Measurements from ENCODE around the gene GPR160. TPM values are rescaled to one million over a fixed set of nuclear protein-coding genes. Genes with fewer than 3 reads are reported as not detected.

GPR160 gene
- total RNA-seq, 1 experiment from 2014 or later, result 15.4 TPM

GRCh38 chr3:170064108-170064507 lies 26.3 kb downstream of the GPR160 start:
- no peak overlapping the region for H3K4me3 ChIP-seq (ENCODE audit: insufficient read depth, low read depth, low read length)
- peak; percentile 23 for DNase-seq
- no peaks in the 10 kb centered on the region for H3K27me3 ChIP-seq (ENCODE audit: control insufficient read depth, insufficient read depth, low read length)
- no peaks in the 10 kb centered on the region for H3K36me3 ChIP-seq (replicated peaks; ENCODE audit: control insufficient read depth, insufficient read depth, low read length)

DNA sequence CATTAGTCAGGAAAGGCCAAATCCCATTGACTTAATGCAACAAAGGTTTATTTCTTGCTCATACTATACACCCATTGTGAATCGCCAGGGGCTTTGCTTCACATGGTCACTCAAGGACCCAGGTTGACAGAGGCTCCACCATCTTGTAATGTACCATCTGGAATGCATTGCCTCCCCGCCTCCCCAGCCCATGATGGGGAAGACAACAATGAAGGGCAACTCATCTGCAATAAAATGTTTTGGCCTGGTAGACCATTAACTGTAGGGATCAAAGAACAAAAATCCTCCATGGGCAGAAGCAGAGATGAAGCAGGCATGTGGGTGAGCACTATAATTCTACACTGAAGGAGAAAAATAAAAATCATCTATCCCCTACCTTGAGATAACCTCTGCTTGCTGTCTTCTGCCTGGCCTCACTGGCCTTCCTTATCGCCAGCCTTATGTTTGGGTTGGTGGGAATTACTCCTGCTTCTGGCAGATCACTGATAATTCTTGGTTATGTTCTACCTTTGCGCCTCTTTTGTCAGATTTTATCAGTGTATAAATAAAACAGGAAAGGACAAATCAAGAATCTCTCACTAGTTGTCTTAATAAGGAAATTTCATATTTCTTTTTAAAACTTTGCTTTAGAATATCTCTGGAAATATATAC lies 37.8 kb downstream of the GPR160 start:
- DNase-seq, result no peak
- Histone ChIP-seq H3K27me3 (ENCODE audit: control insufficient read depth, insufficient read depth, low read length) (no peaks in the 10 kb centered on the region), H3K36me3 (replicated peaks; ENCODE audit: control insufficient read depth, insufficient read depth, low read length) (no peaks in the 10 kb centered on the region), H3K4me3 (ENCODE audit: insufficient read depth, low read depth, low read length) (no peak overlapping the region)

DNA sequence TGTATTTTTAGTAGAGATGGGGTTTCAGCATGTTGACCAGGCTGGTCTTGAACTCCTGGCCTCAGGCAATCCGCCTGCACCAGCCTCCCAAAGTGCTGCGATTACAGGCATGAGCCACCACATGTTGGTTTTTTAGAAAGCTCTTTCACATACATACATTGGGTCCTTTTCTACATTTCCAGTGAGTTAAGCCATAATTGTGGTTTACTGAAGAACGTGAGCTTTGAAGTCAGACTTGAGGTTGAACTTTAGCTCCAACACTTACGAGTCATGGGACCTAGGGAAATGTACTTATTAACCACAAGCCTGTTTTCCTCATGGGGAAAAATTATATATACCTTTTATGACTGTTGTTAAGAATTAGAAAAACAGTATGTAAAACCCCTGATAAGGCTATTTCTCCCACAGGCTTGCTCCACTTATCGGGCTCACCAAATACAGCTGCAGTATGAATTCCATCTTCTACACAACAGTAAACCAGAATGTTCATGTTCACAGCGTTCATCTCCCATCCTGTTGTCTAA lies 39.0 kb downstream of the GPR160 start:
- DNase-seq, result no peak
- H3K4me3 ChIP-seq (ENCODE audit: insufficient read depth, low read depth, low read length), result no peak overlapping the region
- H3K36me3 ChIP-seq (replicated peaks; ENCODE audit: control insufficient read depth, insufficient read depth, low read length), result no peaks in the 10 kb centered on the region
- H3K27me3 ChIP-seq (ENCODE audit: control insufficient read depth, insufficient read depth, low read length), result no peaks in the 10 kb centered on the region

GRCh38 chr3:170077361-170077760 lies 39.6 kb downstream of the GPR160 start:
- H3K27me3 ChIP-seq (ENCODE audit: control insufficient read depth, insufficient read depth, low read length), result no peaks in the 10 kb centered on the region
- no peak for DNase-seq
- no peak overlapping the region for H3K4me3 ChIP-seq (ENCODE audit: insufficient read depth, low read depth, low read length)
- H3K36me3 ChIP-seq (replicated peaks; ENCODE audit: control insufficient read depth, insufficient read depth, low read length), result no peaks in the 10 kb centered on the region

- no peak for DNase-seq
- no peaks in the 10 kb centered on the region for H3K36me3 ChIP-seq (replicated peaks; ENCODE audit: control insufficient read depth, insufficient read depth, low read length)
- no peak overlapping the region for H3K4me3 ChIP-seq (ENCODE audit: insufficient read depth, low read depth, low read length)
- no peaks in the 10 kb centered on the region for H3K27me3 ChIP-seq (ENCODE audit: control insufficient read depth, insufficient read depth, low read length)
These were observed 41.0 kb downstream of the GPR160 start for GRCh38 chr3:170078620-170079281.

GRCh38 chr3:170079536-170080165 lies 41.9 kb downstream of the GPR160 start:
- no peak for DNase-seq
- H3K36me3 ChIP-seq (replicated peaks; ENCODE audit: control insufficient read depth, insufficient read depth, low read length), result no peaks in the 10 kb centered on the region
- no peaks in the 10 kb centered on the region for H3K27me3 ChIP-seq (ENCODE audit: control insufficient read depth, insufficient read depth, low read length)
- no peak overlapping the region for H3K4me3 ChIP-seq (ENCODE audit: insufficient read depth, low read depth, low read length)

- DNase-seq, result no peak
- Histone ChIP-seq H3K36me3 (replicated peaks; ENCODE audit: control insufficient read depth, insufficient read depth, low read length) (no peaks in the 10 kb centered on the region), H3K4me3 (ENCODE audit: insufficient read depth, low read depth, low read length) (no peak overlapping the region), H3K27me3 (ENCODE audit: control insufficient read depth, insufficient read depth, low read length) (no peaks in the 10 kb centered on the region)
These were observed 42.8 kb downstream of the GPR160 start for GRCh38 chr3:170080605-170081004.

- no peaks in the 10 kb centered on the region for H3K36me3 ChIP-seq (replicated peaks; ENCODE audit: control insufficient read depth, insufficient read depth, low read length)
- no peak overlapping the region for H3K4me3 ChIP-seq (ENCODE audit: insufficient read depth, low read depth, low read length)
- no peak for DNase-seq
- H3K27me3 ChIP-seq (ENCODE audit: control insufficient read depth, insufficient read depth, low read length), result no peaks in the 10 kb centered on the region
These were observed 43.4 kb downstream of the GPR160 start for GRCh38 chr3:170081079-170081741.

DNA sequence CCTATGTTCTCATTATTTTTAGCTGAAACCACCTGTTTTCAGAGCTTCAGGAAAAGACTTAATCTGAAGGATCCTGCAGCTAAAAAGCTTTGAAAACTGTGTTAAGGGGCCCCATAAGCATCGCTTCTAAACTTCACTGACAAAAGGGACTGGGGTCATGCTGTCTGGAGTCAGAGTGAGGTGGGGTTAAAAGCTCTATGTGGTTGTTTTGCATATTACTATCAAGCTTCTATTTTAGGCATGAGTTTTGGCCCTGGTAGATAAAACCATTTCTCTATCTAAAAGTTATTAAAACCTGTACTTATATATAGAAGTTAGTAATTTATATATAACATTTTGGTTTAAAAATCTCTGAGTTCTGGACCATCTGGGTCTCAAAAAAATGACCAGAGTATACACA lies 45.5 kb downstream of the GPR160 start:
- Histone ChIP-seq H3K36me3 (replicated peaks; ENCODE audit: control insufficient read depth, insufficient read depth, low read length) (peaks cover 1% of the 10 kb centered on the region; the same call in 1 of the 2 replicates), H3K27me3 (ENCODE audit: control insufficient read depth, insufficient read depth, low read length) (no peaks in the 10 kb centered on the region), H3K4me3 (ENCODE audit: insufficient read depth, low read depth, low read length) (no peak overlapping the region)
- DNase-seq, result no peak

GRCh38 chr3:170085396-170085795 lies 47.6 kb downstream of the GPR160 start:
- DNase-seq, result no peak
- no peak overlapping the region for H3K4me3 ChIP-seq (ENCODE audit: insufficient read depth, low read depth, low read length)

GRCh38 chr3:170089862-170090600 lies 52.2 kb downstream of the GPR160 start:
- Histone ChIP-seq H3K36me3 (replicated peaks; ENCODE audit: control insufficient read depth, insufficient read depth, low read length) (peaks cover 1% of the 10 kb centered on the region; the same call in 1 of the 2 replicates), H3K4me3 (ENCODE audit: insufficient read depth, low read depth, low read length) (no peak overlapping the region), H3K27me3 (ENCODE audit: control insufficient read depth, insufficient read depth, low read length) (no peaks in the 10 kb centered on the region)
- DNase-seq, result no peak

More at GRCh38 chr3:170085396-170085795, 47.6 kb downstream of the GPR160 start:
- Histone ChIP-seq H3K36me3 (replicated peaks; ENCODE audit: control insufficient read depth, insufficient read depth, low read length) (peaks cover 1% of the 10 kb centered on the region; the same call in 1 of the 2 replicates), H3K27me3 (ENCODE audit: control insufficient read depth, insufficient read depth, low read length) (no peaks in the 10 kb centered on the region)

- Histone ChIP-seq H3K4me3 (ENCODE audit: insufficient read depth, low read depth, low read length) (no peak overlapping the region), H3K27me3 (ENCODE audit: control insufficient read depth, insufficient read depth, low read length) (no peaks in the 10 kb centered on the region), H3K36me3 (replicated peaks; ENCODE audit: control insufficient read depth, insufficient read depth, low read length) (peaks cover 1% of the 10 kb centered on the region; the same call in 1 of the 2 replicates)
- DNase-seq, result no peak
These were observed 52.8 kb downstream of the GPR160 start for GRCh38 chr3:170090601-170090981.

DNA sequence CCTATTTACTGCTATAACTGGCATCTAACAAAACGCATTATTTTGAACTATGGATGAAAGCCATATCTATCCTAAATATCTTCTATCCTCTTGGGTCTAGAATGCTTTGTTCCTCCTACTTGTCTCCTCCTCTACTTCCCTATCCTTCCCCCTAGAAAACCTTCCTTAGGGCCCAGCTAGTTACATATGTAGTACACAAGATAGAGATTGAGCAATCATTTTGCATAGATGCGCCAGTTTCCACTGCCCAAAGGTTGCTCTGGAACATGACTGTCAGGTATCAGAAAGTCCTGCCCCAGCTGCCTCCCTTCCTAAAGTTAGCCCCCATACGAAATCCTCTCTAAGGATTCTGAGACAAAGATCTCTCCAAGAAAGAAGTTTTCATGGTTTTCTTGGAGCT lies 55.1 kb downstream of the GPR160 start:
- Histone ChIP-seq H3K27me3 (ENCODE audit: control insufficient read depth, insufficient read depth, low read length) (no peaks in the 10 kb centered on the region), H3K36me3 (replicated peaks; ENCODE audit: control insufficient read depth, insufficient read depth, low read length) (peaks cover 5% of the 10 kb centered on the region), H3K4me3 (ENCODE audit: insufficient read depth, low read depth, low read length) (no peak overlapping the region)
- DNase-seq, result no peak

DNA sequence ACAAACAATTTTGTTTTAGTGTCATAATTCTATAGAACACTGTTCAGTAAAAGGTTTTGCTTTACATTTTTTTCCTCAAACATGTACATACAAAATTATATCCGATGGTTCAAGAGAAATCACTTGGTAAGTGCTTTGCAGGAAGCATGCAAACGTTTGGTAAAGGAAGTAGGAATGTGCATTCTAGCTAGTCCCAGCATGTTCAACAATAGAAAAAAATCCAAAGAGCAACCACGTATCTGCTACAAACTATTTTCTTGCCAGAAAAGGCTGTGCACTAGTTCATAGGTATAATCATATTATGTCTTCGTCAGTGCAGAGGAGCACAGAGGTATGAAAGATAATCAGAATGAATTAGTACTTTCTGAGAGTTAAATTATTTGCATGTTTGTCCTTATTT lies 58.0 kb downstream of the GPR160 start:
- Histone ChIP-seq H3K27me3 (ENCODE audit: control insufficient read depth, insufficient read depth, low read length) (no peaks in the 10 kb centered on the region), H3K4me3 (ENCODE audit: insufficient read depth, low read depth, low read length) (no peak overlapping the region), H3K36me3 (replicated peaks; ENCODE audit: control insufficient read depth, insufficient read depth, low read length) (peaks cover 5% of the 10 kb centered on the region)
- no peak for DNase-seq

Measured in H7 (cell line).